Spinal cord (tissue), 10 donors: ENCODE data around the gene ACLY. TPM values are rescaled to one million over a fixed set of nuclear protein-coding genes. Genes with fewer than 3 reads are reported as not detected.
"Not testable (repeated sequence)": the region's sequence is repeated elsewhere in the genome, so short reads cannot be mapped to it uniquely, and the experiment has no call there.

Experiments
- DNase-seq, 6 donors: peaks; one replicate each; pipeline versions ENCODE4 v3.0.0 to v3.0.0-alpha.2; 2013 to 2015; ENCODE audit warnings: low spot score in 6 of 6, low read depth in 4 of 6
- H3K27ac ChIP-seq: one replicate; pipeline ENCODE4 v1.5.1; 2013; ENCODE audit warnings: low read depth, low read length, control low read depth
- H3K27me3 ChIP-seq: one replicate; pipeline ENCODE4 v1.6.1; 2013; ENCODE audit warnings: low read length; ENCODE audit not compliant: control insufficient read depth, insufficient read depth
- H3K36me3 ChIP-seq: one replicate; pipeline ENCODE4 v1.6.1; 2013; ENCODE audit warnings: low read length; ENCODE audit not compliant: control insufficient read depth, insufficient read depth
- H3K4me1 ChIP-seq: one replicate; pipeline ENCODE4 v1.6.1; 2013; ENCODE audit warnings: low read length; ENCODE audit not compliant: control insufficient read depth, insufficient read depth
- H3K4me3 ChIP-seq: one replicate; pipeline ENCODE4 v1.5.1; 2013; ENCODE audit warnings: low read depth, low read length, control low read depth
- H3K9me3 ChIP-seq: one replicate; pipeline ENCODE4 v1.6.1; 2013; ENCODE audit warnings: low read length; ENCODE audit not compliant: control insufficient read depth, insufficient read depth
- WGBS: methylation state at CpG from one replicate; pipeline ENCODE4 v1.1.5; 2013; ENCODE audit warnings: missing lambda C conversion rate; ENCODE audit not compliant: insufficient coverage; 5-methylcytosine and 5-hydroxymethylcytosine counted together
- polyA plus RNA-seq, 2 donors: library from polyadenylated mRNA; unstranded; fragments of 120-200 nt; gene quantifications; one replicate each; pipeline ENCODE4 v1.2.1, GENCODE V29; 2013; ENCODE audit not compliant: insufficient read length in 2 of 2
- total RNA-seq, 2 donors: library from RNA; depleted of rRNA in 1 of 2; stranded (reverse); fragments of 120-200 nt in 1 of 2; fragments of >200 nt in 1 of 2; gene quantifications; one replicate each; pipeline versions ENCODE4 v1.2.3 to v1.2.4, GENCODE V29; 2013 to 2014
- donor health status: healthy.

The ACLY gene
- total and polyA plus RNA-seq, 4 donors: 96.3 to 186 (median 163) TPM

- Histone ChIP-seq H3K4me1 (peaks cover 11% of the 10 kb centered on the region), H3K36me3 (peaks cover 21% of the 10 kb centered on the region), H3K9me3 (no peaks in the 10 kb centered on the region), H3K27ac (peak overlapping the region; percentile 92), H3K27me3 (no peaks in the 10 kb centered on the region), H3K4me3 (peak overlapping the region; percentile 41)
- 0% methylated on average over 7 of the region's 10 CpGs for WGBS
- no peak for DNase-seq
Measured at GRCh38 chr17:41865596-41865893, 53.2 kb downstream of the ACLY start.

GRCh38 chr17:41864836-41865595, 53.7 kb downstream of the ACLY start, which contains the start of gene KLHL11:
TSS of gene KLHL11 (minus strand) at chr17:41865423. CDS start at chr17:41865370, 53 bp downstream.
- Histone ChIP-seq H3K4me3 (peak within 1 kb of the TSS; percentile 89), H3K27me3 (no peaks in the 10 kb centered on the region), H3K27ac (peak within 1 kb of the TSS; percentile 92), H3K9me3 (no peaks in the 10 kb centered on the region), H3K36me3 (peaks cover 18% of the 10 kb centered on the region), H3K4me1 (peaks cover 11% of the 10 kb centered on the region)
- WGBS: under 1% methylated on average over 87 of the region's 90 CpGs
- peak; percentile 68 to 97 (median 86) for DNase-seq

- WGBS: 0% methylated on average over 25 of the region's 25 CpGs
- Histone ChIP-seq H3K36me3 (peaks cover 13% of the 10 kb centered on the region), H3K27me3 (no peaks in the 10 kb centered on the region), H3K27ac (peak overlapping the region; percentile 92), H3K9me3 (no peaks in the 10 kb centered on the region), H3K4me1 (peaks cover 11% of the 10 kb centered on the region), H3K4me3 (peak overlapping the region; percentile 89)
- DNase-seq: peak in 3 of 6 donors; percentile 11 to 27 (median 15)
Measured at GRCh38 chr17:41864498-41864835, 54.3 kb downstream of the ACLY start.

GRCh38 chr17:41863074-41863848, 55.5 kb downstream of the ACLY start:
- peak in 1 of 6 donors; percentile 51 for DNase-seq
- WGBS: 46% methylated on average over 13 of the region's 18 CpGs
- peaks cover 9% of the 10 kb centered on the region for H3K36me3 ChIP-seq
- no peaks in the 10 kb centered on the region for H3K9me3 ChIP-seq
- H3K4me1 ChIP-seq: peaks cover 11% of the 10 kb centered on the region
- peak overlapping the region; percentile 89 for H3K4me3 ChIP-seq
- H3K27ac ChIP-seq: no peak overlapping the region
- no peaks in the 10 kb centered on the region for H3K27me3 ChIP-seq

GRCh38 chr17:41860254-41860931, 58.4 kb downstream of the ACLY start:
- Histone ChIP-seq H3K9me3 (no peaks in the 10 kb centered on the region), H3K4me3 (no peak overlapping the region), H3K27me3 (no peaks in the 10 kb centered on the region), H3K36me3 (no peaks in the 10 kb centered on the region), H3K27ac (no peak overlapping the region), H3K4me1 (peaks cover 11% of the 10 kb centered on the region)
- 62% methylated on average over 2 of the region's 3 CpGs for WGBS
- DNase-seq: no peak

- H3K27ac ChIP-seq, H3K4me1 ChIP-seq, H3K9me3 ChIP-seq, H3K4me3 ChIP-seq, DNase-seq, H3K27me3 ChIP-seq: not testable (repeated sequence)
- 100% methylated on average over 2 of the region's 14 CpGs for WGBS
- peaks cover 11% of the 10 kb centered on the region for H3K36me3 ChIP-seq
Measured at GRCh38 chr17:41851382-41851781, 67.4 kb downstream of the ACLY start.

GRCh38 chr17:41849251-41849990, 69.3 kb downstream of the ACLY start:
- H3K27ac ChIP-seq: no peak overlapping the region
- no peak overlapping the region for H3K4me3 ChIP-seq
- peaks cover 7% of the 10 kb centered on the region for H3K36me3 ChIP-seq
- H3K9me3 ChIP-seq: no peaks in the 10 kb centered on the region
- no peaks in the 10 kb centered on the region for H3K27me3 ChIP-seq
- no peak for DNase-seq
- no peaks in the 10 kb centered on the region for H3K4me1 ChIP-seq
- WGBS: 100% methylated on average over 1 of the region's 4 CpGs

GRCh38 chr17:41848788-41849187, 70.0 kb downstream of the ACLY start:
- Histone ChIP-seq H3K4me3 (no peak overlapping the region), H3K9me3 (no peaks in the 10 kb centered on the region), H3K27ac (no peak overlapping the region), H3K27me3 (no peaks in the 10 kb centered on the region), H3K4me1 (no peaks in the 10 kb centered on the region), H3K36me3 (peaks cover 7% of the 10 kb centered on the region)
- no peak for DNase-seq
- no CpG with 5 or more reads among the region's 4 CpGs for WGBS

- DNase-seq: no peak
- no peaks in the 10 kb centered on the region for H3K4me1 ChIP-seq
- no peak overlapping the region for H3K4me3 ChIP-seq
- H3K9me3 ChIP-seq: no peaks in the 10 kb centered on the region
- H3K36me3 ChIP-seq: no peaks in the 10 kb centered on the region
- H3K27me3 ChIP-seq: no peaks in the 10 kb centered on the region
- no peak overlapping the region for H3K27ac ChIP-seq
- WGBS: no CpG with 5 or more reads among the region's 6 CpGs
Measured at GRCh38 chr17:41844971-41845370, 73.8 kb downstream of the ACLY start.
